GM12891 (cell line): Measurements from ENCODE around the gene TMEM258.
A peak's percentile ranks its signal among the peaks of the same experiment; 100 is the strongest.

Experiments used
- DNase-seq: peaks from one replicate; pipeline ENCODE4 v3.0.0; 2011; ENCODE audit warnings: low spot score; ENCODE audit not compliant: insufficient read length
- FAIRE-seq: peaks from 2 replicates; lab custom pipeline; 2011; peaks lifted over from hg19 to GRCh38; lab: Jason Lieb, UNC
- PAX5 ChIP-seq: IDR thresholded peaks from 2 replicates; pipeline ENCODE4 v1.6.1; 2011; ENCODE audit warnings: low read length, moderate library complexity, mild to moderate bottlenecking; ENCODE audit not compliant: insufficient read depth, severe bottlenecking
- POLR2A ChIP-seq: IDR thresholded peaks from 2 replicates; pipeline ENCODE4 v1.6.1; 2011; ENCODE audit warnings: low read depth, low read length, control low read depth
- POLR2AphosphoS5 ChIP-seq: IDR thresholded peaks from 2 replicates; pipeline ENCODE4 v1.6.1; 2011; ENCODE audit warnings: low read depth, low read length, control low read depth
- POU2F2 ChIP-seq: IDR thresholded peaks from 2 replicates; pipeline ENCODE4 v1.6.1; 2011; ENCODE audit warnings: low read depth, mild to moderate bottlenecking, control low read depth, low read length, moderate library complexity
- SPI1 ChIP-seq: IDR thresholded peaks from 2 replicates; pipeline ENCODE4 v1.6.1; 2011; ENCODE audit warnings: low read depth, low read length, control low read depth
- TAF1 ChIP-seq: IDR thresholded peaks from 2 replicates; pipeline ENCODE4 v1.6.1; 2011; ENCODE audit warnings: low read depth, low read length, control low read depth

Gene TMEM258

DNA sequence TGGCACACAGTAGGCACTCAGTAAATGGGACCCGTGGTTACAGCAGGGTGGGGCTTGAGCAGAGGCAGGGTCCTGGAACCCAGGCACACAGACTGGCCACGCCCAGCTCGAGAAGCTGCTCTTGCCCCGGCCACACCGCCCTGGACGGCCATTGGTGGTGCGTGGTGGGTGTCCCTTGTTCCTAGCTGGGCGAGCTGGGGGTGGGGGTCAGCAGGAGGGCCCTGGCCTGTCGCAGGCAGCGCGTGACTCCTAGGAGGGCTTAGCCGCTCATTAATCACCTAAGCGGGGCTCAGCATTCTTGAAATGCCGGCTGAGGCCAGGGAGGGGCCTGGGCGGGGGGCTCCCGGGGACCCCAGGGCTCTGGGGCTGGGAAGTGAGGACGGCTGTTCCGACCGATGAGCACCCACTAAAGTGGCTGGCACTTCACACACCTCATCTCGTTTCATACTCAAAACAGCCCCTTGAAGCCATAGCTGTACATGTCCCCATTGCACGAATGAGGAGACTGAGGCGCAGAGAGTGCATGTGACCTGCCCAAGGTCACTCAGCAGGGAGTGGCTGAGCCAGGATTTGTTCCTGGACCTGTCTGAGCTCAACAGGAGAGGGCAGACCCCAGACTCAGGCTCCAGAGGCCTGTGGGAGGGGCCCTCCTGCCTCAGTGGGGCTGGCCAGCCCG, 28.3 kb downstream of the TMEM258 start:
- FAIRE-seq, result no peak
- no peak for TF ChIP-seq POLR2AphosphoS5
- TF ChIP-seq POU2F2, result no peak
- no peak for TF ChIP-seq PAX5
- no peak for TF ChIP-seq SPI1
- TF ChIP-seq TAF1, result no peak
- TF ChIP-seq POLR2A, result no peak

DNA sequence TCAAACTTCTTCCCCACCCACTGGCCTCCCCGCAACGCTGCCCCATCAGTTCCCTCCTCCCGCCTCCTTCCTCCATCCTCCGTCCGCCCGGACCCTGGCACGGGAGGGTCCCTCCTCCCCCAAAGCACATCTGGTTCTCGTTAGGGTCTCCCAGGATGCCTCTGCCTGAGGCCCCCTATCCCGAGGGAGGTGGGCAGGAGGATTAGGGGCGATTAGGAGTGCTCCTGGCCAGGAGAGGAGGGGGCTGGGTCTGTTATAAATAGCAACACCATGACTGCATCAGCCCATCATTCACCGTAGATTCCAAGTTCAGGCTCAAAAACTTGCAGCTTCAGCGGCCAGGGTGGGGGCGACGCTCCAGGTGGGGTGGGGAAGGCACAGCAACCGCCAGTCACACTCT, 29.6 kb downstream of the TMEM258 start:
- FAIRE-seq, result no peak
- TF ChIP-seq POLR2AphosphoS5, result no peak
- no peak for DNase-seq

More for the DNA sequence above, 28.3 kb downstream of the TMEM258 start:
- no peak for DNase-seq

DNA sequence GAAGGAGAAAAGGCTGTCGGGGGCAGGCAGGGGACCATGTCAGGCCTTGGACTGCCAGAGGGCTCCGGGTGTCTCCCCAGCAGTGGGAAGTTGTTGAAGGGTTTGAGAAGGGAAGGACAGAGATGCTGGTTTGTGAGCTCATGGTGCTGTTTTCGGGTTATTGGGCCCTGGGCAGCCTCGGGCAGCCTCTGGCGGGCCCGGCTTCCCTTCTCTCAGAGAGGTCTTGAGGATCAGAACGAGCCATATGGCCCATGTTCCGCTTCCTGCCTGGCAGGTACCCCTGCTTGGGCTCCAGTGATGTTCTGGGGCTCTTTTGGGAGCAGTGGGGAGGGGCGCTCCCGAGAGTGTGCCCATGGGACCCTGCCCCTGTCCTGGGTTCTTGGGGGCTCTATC, 30.2 kb downstream of the TMEM258 start:
- DNase-seq, result no peak
- no peak for FAIRE-seq
- TF ChIP-seq SPI1 (no peak), TAF1 (no peak), POU2F2 (no peak), PAX5 (no peak), POLR2A (no peak), POLR2AphosphoS5 (no peak)

DNA sequence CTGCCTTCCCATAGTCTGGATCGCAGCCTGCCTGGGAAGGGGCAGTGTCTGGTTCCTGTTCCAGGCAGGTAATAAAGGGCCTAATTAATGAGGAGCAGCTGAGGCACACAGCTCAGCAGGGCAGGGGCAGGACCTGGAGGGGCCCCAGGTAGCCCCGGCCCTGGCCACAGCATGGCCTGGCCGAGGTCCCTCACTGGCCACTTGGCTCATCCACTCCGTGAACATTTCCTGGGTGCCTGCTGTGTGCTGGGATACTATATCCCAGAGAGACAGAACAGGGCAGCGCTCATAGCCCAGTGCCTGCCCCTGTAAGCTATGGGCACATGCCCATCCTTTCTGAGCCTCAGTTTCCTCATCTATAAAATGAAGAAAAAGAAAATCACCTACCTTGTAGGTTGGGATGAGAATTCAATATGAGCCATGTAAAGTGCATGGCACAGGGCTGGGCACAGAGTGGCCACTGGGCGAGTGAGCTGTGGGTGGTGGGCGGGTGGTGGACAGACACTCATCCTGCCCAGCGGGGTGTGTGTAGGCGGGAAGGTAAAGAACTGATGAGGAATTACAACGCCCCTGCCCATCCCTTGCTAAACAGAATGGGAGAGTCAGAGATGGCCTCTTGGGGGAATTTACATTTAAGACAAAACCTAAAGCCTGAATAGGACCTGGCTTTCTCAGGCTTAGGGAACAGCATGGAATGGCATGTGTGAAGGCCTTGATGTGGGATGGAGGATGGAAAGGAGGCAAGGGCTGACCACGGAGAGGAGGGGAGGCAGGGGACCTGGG, 30.8 kb downstream of the TMEM258 start:
- TF ChIP-seq POLR2AphosphoS5 (no peak), POU2F2 (no peak), SPI1 (no peak), POLR2A (no peak), TAF1 (no peak), PAX5 (no peak)

DNA sequence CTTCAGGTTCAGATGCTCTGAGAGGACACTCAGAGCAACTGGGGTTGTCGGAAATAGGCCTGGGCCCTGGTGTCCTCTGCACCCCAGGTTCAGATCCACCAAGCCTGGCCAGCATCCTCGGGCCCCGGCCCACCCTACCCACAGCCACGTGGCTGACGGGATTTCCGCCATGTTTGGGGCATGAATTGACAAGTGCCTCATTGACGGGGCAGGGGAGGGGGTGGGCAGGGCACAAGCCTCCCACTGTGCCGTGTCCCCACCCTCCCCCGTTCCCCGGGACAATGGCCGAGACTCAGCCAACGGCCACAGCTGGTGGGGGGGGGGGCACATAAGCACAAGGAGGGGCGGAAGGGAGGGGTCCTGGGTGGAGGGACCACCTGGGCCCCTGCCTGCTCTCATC, 31.5 kb downstream of the TMEM258 start:
- DNase-seq, result no peak
- TF ChIP-seq TAF1 (no peak), POU2F2 (no peak), PAX5 (no peak), POLR2A (no peak), POLR2AphosphoS5 (no peak), SPI1 (no peak)
- FAIRE-seq, result no peak

More for the DNA sequence above, 30.8 kb downstream of the TMEM258 start:
- FAIRE-seq, result no peak
- DNase-seq, result no peak

DNA sequence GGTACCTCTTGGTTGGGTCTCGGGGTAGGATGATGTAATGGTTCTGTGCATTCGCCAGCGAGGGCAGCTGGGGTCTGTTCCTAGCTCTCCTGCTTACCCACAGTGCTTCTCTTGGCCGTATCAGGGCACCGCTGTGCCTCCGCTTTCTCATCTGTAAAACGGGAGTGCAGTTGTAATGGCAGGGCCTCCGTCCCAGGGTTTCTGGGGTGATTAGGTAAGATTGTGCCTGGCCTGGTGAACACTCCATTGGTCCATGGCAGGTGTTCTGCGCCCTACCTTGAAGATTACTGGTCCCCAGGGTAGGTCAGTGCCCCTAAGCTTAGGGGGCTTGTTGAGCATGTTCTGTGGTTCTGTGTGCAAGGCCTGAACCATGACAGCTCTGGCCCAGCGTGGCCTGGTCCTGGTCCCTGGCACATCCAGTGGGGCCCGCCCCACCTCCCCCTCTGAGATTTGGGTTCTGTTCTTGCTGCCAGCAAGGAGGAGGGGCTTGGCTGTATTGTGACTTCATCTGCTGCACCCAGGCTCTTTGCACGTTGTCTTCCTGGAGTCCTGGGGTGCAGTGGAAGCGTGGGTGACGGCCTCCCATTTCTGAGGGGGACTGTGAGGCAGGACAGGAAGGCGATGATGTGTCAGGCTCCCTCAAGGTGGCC, 35.1 kb downstream of the TMEM258 start:
- FAIRE-seq (no peak), DNase-seq (no peak)
- TF ChIP-seq SPI1 (no peak), POU2F2 (no peak), PAX5 (no peak), POLR2AphosphoS5 (no peak), TAF1 (no peak), POLR2A (no peak)

DNA sequence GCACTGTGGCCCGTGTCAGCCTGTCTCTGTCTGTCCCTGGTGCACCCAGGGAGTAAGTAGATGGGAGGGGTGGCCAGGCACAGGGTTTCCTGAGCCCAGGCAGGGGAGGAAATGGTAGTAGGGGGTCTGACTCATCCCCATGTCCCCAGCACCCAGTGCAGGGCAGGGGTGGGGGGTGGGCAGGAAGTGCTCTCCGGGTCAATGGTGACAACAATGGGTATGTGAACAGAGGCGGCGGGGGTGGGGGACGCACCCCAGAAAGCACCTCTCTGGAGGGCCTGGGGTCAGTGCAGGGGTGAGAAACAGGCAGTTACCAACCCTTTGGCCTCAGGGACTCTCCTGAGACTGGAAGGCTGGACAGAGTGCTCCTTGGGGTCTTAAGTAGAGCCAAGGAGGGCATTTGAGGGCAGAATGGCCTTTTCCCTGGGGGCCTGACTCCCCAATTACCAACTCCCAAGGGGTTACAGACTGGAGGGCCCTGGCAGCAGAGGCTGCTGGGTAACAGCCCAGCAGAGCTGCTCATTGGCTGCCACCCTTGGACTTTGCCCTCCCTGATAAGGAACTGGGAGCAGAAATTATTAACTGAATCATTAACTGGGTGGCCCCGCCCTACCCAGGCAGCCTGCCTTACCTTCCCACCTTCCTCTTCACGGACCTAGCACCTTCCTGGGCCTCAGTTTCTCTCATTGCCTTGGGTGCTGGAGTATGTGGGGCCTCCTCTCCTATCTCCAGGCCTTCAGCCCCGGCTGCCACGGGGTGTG, 35.8 kb downstream of the TMEM258 start:
- DNase-seq (no peak), FAIRE-seq (peak; percentile 20)
- TF ChIP-seq SPI1 (peak; percentile 18; the same call in 1 of the 2 replicates), TAF1 (no peak)

DNA sequence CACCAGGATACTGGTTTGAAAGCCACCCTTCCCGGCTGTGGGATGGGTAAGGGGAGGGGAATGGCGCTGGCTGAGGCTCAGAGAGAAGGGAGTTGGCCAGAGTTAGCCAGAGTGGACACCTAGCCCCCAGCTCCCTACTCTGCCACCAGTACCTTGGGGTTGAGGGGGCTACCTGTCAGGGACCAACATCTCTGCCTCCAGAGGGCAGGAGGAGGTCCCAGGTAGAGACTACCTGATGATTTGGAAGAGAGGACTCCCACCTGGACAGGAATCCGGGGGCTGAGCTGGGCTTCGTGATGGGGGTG, 36.3 kb downstream of the TMEM258 start:
- TF ChIP-seq POLR2AphosphoS5 (no peak), POLR2A (no peak), TAF1 (no peak), POU2F2 (no peak), SPI1 (no peak), PAX5 (no peak)
- no peak for DNase-seq
- FAIRE-seq, result no peak
